GM18498 (cell line): ENCODE measurements around the gene SLC26A1.

Experiments
- ATAC-seq: cut with Tn5 transposase; IDR thresholded peaks from one replicate; pipeline ENCODE4 v1.9.1; 2021; ENCODE audit warnings: mild to moderate bottlenecking, moderate library complexity; ENCODE audit not compliant: unreplicated experiment

Gene SLC26A1

GRCh38 chr4:993111-994029 lies at the start of gene SLC26A1:
SLC26A1 (minus strand) TSS chr4:993404; CDS start chr4:991703, 1,701 bp downstream.
- no peak for ATAC-seq

GRCh38 chr4:1042352-1043055 lies 49.3 kb upstream of the SLC26A1 start:
- no peak for ATAC-seq

- no peak for ATAC-seq
Measured at GRCh38 chr4:1041936-1042330, 48.7 kb upstream of the SLC26A1 start.

- ATAC-seq: no peak
Measured at GRCh38 chr4:1041147-1041935, 48.1 kb upstream of the SLC26A1 start.

- no peak for ATAC-seq
Measured at GRCh38 chr4:1040344-1041146, 47.3 kb upstream of the SLC26A1 start.

GRCh38 chr4:1039493-1040343 lies 46.5 kb upstream of the SLC26A1 start:
- no peak for ATAC-seq

- ATAC-seq: no peak
Measured at GRCh38 chr4:1038948-1039492, 45.8 kb upstream of the SLC26A1 start.

GRCh38 chr4:1036976-1037810 lies 44.0 kb upstream of the SLC26A1 start:
- ATAC-seq: no peak

GRCh38 chr4:1036095-1036494 lies 42.9 kb upstream of the SLC26A1 start:
- ATAC-seq: no peak

GRCh38 chr4:1035510-1035909 lies 42.3 kb upstream of the SLC26A1 start:
- no peak for ATAC-seq

GRCh38 chr4:1033840-1034551 lies 40.8 kb upstream of the SLC26A1 start:
- ATAC-seq: no peak

- no peak for ATAC-seq
Measured at GRCh38 chr4:1032861-1033260, 39.7 kb upstream of the SLC26A1 start.

GRCh38 chr4:1031956-1032795 lies 39.0 kb upstream of the SLC26A1 start:
- ATAC-seq: no peak

- ATAC-seq: no peak
Measured at GRCh38 chr4:1031346-1031745, 38.1 kb upstream of the SLC26A1 start.

- ATAC-seq: no peak
Measured at GRCh38 chr4:1030559-1030958, 37.4 kb upstream of the SLC26A1 start.

GRCh38 chr4:1030031-1030430 lies 36.8 kb upstream of the SLC26A1 start:
- no peak for ATAC-seq

GRCh38 chr4:1029529-1029928 lies 36.3 kb upstream of the SLC26A1 start:
- no peak for ATAC-seq
